ENCODE data around the gene HLA-E.

DNA sequence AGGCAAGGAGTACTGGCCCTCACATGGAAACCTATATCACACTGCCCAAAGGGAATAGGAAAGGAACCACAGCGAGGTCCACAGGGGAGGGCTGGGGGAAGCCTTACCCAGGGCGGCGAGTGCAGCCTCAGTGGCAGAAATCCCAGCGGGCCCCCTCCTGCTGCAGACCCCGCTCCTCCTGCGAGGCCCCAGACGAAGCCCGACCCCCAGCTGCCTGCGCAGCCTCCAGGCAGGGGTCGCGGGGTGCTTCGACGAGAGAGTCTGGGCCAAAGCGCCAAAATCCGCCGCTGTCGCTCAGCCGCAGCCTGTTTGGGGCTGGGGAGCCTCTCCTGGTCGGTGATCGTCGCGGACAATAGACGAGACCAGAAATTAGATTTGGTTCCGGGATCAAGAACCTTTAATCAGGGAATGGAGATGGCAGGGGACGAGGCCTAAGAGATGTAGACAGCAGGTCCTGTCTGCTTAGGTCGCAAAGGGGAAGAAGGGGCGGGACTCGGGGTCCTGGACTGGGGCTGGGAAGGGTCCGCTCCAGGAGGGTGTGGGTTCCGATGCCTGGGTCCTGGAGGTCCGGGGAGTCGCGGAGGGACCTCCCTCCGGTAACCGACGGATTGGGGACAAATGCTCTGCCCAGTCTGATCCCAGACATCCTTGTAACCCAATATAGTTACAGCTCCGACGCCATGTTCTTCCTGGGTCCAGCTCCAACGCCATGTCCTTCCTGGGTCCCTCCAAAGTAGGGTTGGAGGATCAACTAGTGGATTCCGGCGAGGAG lies 36.4 kb upstream of the HLA-E start:
- TF ChIP-seq, protein P1, sequence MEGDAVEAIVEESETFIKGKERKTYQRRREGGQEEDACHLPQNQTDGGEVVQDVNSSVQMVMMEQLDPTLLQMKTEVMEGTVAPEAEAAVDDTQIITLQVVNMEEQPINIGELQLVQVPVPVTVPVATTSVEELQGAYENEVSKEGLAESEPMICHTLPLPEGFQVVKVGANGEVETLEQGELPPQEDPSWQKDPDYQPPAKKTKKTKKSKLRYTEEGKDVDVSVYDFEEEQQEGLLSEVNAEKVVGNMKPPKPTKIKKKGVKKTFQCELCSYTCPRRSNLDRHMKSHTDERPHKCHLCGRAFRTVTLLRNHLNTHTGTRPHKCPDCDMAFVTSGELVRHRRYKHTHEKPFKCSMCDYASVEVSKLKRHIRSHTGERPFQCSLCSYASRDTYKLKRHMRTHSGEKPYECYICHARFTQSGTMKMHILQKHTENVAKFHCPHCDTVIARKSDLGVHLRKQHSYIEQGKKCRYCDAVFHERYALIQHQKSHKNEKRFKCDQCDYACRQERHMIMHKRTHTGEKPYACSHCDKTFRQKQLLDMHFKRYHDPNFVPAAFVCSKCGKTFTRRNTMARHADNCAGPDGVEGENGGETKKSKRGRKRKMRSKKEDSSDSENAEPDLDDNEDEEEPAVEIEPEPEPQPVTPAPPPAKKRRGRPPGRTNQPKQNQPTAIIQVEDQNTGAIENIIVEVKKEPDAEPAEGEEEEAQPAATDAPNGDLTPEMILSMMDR (IDR thresholded peaks at IDR 0.05) = no peak
- TF ChIP-seq POLR2A (IDR thresholded peaks at IDR 0.05) = no peak
